ENCODE measurements around the gene TUBGCP5. TPM values are rescaled to one million over a fixed set of nuclear protein-coding genes. Genes with fewer than 3 reads are reported as not detected.

Gene TUBGCP5
- total RNA-seq, 1 donor from 2014 or later, result 15.7 TPM

DNA sequence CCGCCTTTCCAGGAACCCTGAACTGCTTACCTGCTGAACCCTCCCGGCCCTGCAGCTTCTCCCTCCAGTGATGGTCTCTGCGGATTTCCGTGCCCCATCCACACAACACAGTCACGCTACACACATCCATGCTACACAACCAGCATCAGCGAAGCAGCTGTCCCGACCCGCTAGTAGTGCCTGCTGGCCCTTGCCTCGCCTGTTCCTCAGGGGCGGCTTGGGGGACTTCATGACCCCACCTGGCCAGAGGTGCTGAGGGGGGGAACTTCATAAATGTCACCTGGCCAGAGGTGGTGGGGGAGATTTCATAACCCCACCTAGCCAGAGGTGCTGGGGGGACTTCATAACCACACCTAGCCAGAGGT is 530 bp upstream of the TUBGCP5 start:
- TF ChIP-seq, protein P1, sequence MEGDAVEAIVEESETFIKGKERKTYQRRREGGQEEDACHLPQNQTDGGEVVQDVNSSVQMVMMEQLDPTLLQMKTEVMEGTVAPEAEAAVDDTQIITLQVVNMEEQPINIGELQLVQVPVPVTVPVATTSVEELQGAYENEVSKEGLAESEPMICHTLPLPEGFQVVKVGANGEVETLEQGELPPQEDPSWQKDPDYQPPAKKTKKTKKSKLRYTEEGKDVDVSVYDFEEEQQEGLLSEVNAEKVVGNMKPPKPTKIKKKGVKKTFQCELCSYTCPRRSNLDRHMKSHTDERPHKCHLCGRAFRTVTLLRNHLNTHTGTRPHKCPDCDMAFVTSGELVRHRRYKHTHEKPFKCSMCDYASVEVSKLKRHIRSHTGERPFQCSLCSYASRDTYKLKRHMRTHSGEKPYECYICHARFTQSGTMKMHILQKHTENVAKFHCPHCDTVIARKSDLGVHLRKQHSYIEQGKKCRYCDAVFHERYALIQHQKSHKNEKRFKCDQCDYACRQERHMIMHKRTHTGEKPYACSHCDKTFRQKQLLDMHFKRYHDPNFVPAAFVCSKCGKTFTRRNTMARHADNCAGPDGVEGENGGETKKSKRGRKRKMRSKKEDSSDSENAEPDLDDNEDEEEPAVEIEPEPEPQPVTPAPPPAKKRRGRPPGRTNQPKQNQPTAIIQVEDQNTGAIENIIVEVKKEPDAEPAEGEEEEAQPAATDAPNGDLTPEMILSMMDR (IDR thresholded peaks at IDR 0.05; ENCODE audit: unreplicated experiment), result no peak
- peaks cover 5% of the 10 kb centered on the region for H3K4me1 Mint-ChIP-seq (ENCODE audit: unreplicated experiment)
- no peaks in the 10 kb centered on the region for H3K9me3 Mint-ChIP-seq (ENCODE audit: unreplicated experiment)
- peak overlapping the region; percentile 94 for H3K4me3 Mint-ChIP-seq (ENCODE audit: unreplicated experiment)
- DNase-seq (ENCODE audit: low spot score), result no peak
- peak overlapping the region; percentile 57 for H3K27ac Mint-ChIP-seq (ENCODE audit: unreplicated experiment)
- H3K27me3 Mint-ChIP-seq (ENCODE audit: unreplicated experiment), result peaks cover 8% of the 10 kb centered on the region
- H3K36me3 Mint-ChIP-seq (ENCODE audit: low read depth, unreplicated experiment), result peaks cover 2% of the 10 kb centered on the region

DNA sequence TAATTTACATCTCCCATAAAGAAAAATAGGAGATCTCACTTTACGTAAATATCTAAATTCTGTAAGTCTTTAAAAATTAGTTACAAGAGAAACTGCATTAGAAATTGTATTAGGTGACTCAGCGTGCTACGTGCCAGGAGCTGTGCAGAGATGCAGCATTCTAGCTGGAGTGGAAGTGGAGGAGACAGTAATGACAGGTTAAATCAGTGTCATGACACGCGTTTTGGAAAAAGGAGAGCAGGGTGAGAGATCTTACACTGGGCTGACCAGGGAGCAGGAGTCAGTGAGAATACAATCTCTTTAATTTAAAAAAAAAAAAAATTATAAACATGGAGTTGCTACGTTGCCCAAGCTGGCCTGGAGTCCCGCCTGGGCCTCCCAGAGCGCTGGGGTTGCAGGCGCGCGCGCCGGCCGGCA is 635 bp downstream of the TUBGCP5 start:
- Mint-ChIP-seq H3K4me1 (ENCODE audit: unreplicated experiment) (peaks cover 5% of the 10 kb centered on the region), H3K27me3 (ENCODE audit: unreplicated experiment) (peaks cover 8% of the 10 kb centered on the region), H3K36me3 (ENCODE audit: low read depth, unreplicated experiment) (peaks cover 8% of the 10 kb centered on the region), H3K9me3 (ENCODE audit: unreplicated experiment) (no peaks in the 10 kb centered on the region), H3K4me3 (ENCODE audit: unreplicated experiment) (peak overlapping the region; percentile 97), H3K27ac (ENCODE audit: unreplicated experiment) (peak overlapping the region; percentile 81)
- TF ChIP-seq, protein P1 (IDR thresholded peaks at IDR 0.05; ENCODE audit: unreplicated experiment), result no peak
- no peak for DNase-seq (ENCODE audit: low spot score)

DNA sequence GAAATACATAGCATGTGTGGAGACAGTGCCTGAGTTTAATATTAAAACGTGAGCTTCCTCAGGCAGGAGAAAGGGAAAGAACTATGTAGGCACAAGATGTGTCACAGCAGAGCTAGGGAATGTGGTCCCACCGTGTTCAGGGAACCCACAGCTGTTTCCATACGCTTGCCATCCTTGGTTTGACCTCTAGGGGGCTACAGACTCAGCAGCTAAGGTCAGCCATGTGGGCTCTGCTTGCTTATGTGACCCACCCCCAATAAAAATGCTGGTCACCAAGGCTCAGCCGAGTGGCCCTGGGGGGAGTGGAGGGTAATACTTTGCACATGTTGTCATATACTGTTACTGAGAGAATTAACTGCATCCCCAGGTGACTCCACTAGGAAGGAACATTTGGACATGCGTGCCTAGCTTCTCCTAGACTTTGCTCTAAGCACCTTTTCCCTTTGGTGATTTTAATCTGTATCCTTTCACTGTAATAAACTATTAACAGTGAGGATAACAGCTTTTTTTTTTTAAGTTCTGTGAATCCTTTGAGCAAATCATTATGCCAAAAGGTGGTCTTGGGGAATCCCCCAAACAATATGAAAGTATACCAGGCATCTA is 3.3 kb downstream of the TUBGCP5 start:
- TF ChIP-seq, protein P1 (IDR thresholded peaks at IDR 0.05; ENCODE audit: unreplicated experiment), result peak; percentile 88
- Mint-ChIP-seq H3K36me3 (ENCODE audit: low read depth, unreplicated experiment) (peaks cover 12% of the 10 kb centered on the region), H3K4me3 (ENCODE audit: unreplicated experiment) (no peak overlapping the region), H3K4me1 (ENCODE audit: unreplicated experiment) (peaks cover 5% of the 10 kb centered on the region), H3K27me3 (ENCODE audit: unreplicated experiment) (peaks cover 8% of the 10 kb centered on the region), H3K9me3 (ENCODE audit: unreplicated experiment) (no peaks in the 10 kb centered on the region), H3K27ac (ENCODE audit: unreplicated experiment) (no peak overlapping the region)
- peak; percentile 75 for DNase-seq (ENCODE audit: low spot score)

DNA sequence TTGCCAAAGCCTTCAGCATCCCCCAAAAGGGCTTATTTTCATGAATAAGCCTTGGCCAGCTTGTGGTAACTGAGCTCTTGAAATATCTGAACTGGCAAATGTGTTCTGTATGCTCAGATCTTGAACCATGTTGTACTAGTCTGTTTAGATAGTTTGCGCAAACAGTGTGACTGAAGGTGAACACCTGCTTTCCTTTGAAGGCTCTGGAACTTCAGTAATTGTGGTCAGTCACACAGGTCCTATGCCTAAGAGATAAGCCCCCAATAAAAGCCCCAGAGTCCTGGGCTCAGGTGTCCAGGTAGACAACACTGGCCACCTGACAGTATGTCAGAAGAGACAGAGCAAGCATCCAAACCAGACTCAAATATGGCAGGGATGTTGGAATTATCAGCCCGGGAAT is 5.4 kb downstream of the TUBGCP5 start:
- TF ChIP-seq, protein P1 (IDR thresholded peaks at IDR 0.05; ENCODE audit: unreplicated experiment), result no peak
- peaks cover 3% of the 10 kb centered on the region for H3K4me1 Mint-ChIP-seq (ENCODE audit: unreplicated experiment)

DNA sequence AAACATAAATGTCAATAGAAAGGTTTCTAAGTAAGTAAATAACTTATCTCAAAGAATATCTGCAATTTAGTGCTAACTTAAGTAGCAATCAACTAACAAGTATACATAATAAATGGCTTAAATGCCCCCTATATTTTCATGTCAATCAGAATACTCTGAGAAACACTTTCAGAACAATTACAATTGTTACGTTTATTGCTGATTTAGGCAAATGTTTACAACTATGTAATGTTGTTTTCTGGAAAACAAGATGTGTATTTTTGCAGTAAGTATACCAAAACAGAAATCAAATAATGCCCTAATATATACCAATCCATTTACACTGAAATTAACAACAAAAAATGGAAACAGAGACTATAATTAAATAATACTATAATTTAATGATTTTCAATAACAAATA is 13.2 kb downstream of the TUBGCP5 start:
- no peaks in the 10 kb centered on the region for H3K27me3 Mint-ChIP-seq (ENCODE audit: unreplicated experiment)

More for the DNA sequence above, 5.4 kb downstream of the TUBGCP5 start:
- DNase-seq (ENCODE audit: low spot score), result no peak
- Mint-ChIP-seq H3K36me3 (ENCODE audit: low read depth, unreplicated experiment) (peaks cover 12% of the 10 kb centered on the region), H3K9me3 (ENCODE audit: unreplicated experiment) (no peaks in the 10 kb centered on the region), H3K27ac (ENCODE audit: unreplicated experiment) (no peak overlapping the region), H3K27me3 (ENCODE audit: unreplicated experiment) (peaks cover 2% of the 10 kb centered on the region), H3K4me3 (ENCODE audit: unreplicated experiment) (no peak overlapping the region)

More for the DNA sequence above, 13.2 kb downstream of the TUBGCP5 start:
- no peak overlapping the region for H3K4me3 Mint-ChIP-seq (ENCODE audit: unreplicated experiment)
- no peak for DNase-seq (ENCODE audit: low spot score)
- H3K36me3 Mint-ChIP-seq (ENCODE audit: low read depth, unreplicated experiment), result peaks cover 17% of the 10 kb centered on the region
- TF ChIP-seq, protein P1 (IDR thresholded peaks at IDR 0.05; ENCODE audit: unreplicated experiment), result no peak
- H3K27ac Mint-ChIP-seq (ENCODE audit: unreplicated experiment), result no peak overlapping the region
- H3K4me1 Mint-ChIP-seq (ENCODE audit: unreplicated experiment), result no peaks in the 10 kb centered on the region
- H3K9me3 Mint-ChIP-seq (ENCODE audit: unreplicated experiment), result no peaks in the 10 kb centered on the region
